ENCODE results near the gene PRH2.

Gene PRH2

DNA sequence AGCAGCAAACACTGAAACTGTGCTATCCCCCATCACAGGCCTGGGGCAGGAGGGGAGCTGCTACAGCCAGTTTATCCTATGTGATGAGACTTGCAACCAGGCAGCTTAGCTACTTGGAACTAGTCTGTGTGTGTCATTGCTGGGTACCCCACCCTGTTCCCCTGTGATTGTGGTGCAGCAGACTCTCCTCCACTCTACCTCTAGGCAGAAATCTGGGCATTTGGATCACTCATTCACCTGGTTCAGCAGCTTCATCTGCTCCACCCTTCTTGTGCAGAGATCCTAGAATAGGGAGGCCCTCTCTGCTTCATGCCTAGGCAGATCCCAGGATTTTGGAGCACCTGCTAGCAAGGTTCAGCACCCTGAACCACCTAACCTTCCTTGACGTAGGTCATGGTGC is 28.5 kb upstream of the PRH2 start:
- H3K4me3 ChIP-seq (ENCODE audit: low read depth, low read length), result no peak overlapping the region
- no peaks in the 10 kb centered on the region for H3K36me3 ChIP-seq
- no peak overlapping the region for H3K27ac ChIP-seq
- TF ChIP-seq, protein P1, sequence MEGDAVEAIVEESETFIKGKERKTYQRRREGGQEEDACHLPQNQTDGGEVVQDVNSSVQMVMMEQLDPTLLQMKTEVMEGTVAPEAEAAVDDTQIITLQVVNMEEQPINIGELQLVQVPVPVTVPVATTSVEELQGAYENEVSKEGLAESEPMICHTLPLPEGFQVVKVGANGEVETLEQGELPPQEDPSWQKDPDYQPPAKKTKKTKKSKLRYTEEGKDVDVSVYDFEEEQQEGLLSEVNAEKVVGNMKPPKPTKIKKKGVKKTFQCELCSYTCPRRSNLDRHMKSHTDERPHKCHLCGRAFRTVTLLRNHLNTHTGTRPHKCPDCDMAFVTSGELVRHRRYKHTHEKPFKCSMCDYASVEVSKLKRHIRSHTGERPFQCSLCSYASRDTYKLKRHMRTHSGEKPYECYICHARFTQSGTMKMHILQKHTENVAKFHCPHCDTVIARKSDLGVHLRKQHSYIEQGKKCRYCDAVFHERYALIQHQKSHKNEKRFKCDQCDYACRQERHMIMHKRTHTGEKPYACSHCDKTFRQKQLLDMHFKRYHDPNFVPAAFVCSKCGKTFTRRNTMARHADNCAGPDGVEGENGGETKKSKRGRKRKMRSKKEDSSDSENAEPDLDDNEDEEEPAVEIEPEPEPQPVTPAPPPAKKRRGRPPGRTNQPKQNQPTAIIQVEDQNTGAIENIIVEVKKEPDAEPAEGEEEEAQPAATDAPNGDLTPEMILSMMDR (IDR thresholded peaks at IDR 0.05; ENCODE audit: low read depth, low read length), result no peak
- peaks cover 6% of the 10 kb centered on the region for H3K9me3 ChIP-seq (ENCODE audit: severe bottlenecking)
- no peaks in the 10 kb centered on the region for H3K27me3 ChIP-seq (ENCODE audit: insufficient read depth, low read depth, severe bottlenecking)
- no peak for DNase-seq

DNA sequence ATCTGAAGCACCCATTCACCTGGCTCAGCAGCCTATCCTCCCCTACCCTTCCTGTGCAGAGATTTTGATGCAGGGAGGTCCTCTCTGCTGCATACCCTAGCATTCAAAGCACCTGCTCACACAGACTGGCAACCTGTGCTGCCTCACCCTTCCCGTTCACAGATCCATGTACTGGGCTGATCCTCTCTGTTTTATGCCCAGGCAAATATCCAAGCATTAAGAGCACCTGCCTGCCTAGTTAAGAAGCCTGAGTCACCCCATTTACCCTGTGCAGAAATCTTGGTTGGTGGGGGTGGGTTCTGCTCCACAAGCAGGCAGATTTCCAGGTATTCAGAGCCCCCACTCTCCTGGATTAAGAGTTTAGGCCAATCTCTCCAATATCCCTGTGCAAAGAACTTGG is 28.1 kb upstream of the PRH2 start:
- no peaks in the 10 kb centered on the region for H3K27me3 ChIP-seq (ENCODE audit: insufficient read depth, low read depth, severe bottlenecking)
- peaks cover 6% of the 10 kb centered on the region for H3K9me3 ChIP-seq (ENCODE audit: severe bottlenecking)
- H3K4me3 ChIP-seq (ENCODE audit: low read depth, low read length), result no peak overlapping the region
- DNase-seq, result no peak
- TF ChIP-seq, protein P1 (IDR thresholded peaks at IDR 0.05; ENCODE audit: low read depth, low read length), result no peak
- no peak overlapping the region for H3K27ac ChIP-seq
- no peaks in the 10 kb centered on the region for H3K36me3 ChIP-seq

DNA sequence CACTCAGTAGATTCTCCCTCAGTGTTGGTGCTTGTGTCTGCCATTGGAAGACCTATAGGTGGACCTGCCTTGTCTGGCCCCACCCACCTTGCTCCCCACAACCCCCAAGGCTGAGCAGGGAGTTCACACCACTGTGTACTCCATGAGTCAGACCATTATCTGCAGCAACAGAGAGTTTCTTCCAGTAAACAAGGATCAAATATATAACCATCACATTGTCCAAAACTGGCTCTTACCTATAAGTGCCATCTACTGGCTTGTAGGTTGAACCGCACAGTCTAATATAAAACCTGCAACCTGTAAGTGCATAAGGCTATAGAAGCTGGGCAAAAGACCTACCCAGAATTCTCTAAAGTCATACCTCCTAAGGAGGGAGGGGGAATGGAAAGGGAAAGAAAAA is 27.6 kb upstream of the PRH2 start:
- TF ChIP-seq, protein P1 (IDR thresholded peaks at IDR 0.05; ENCODE audit: low read depth, low read length), result no peak
- H3K36me3 ChIP-seq, result no peaks in the 10 kb centered on the region
- DNase-seq, result no peak
- no peak overlapping the region for H3K27ac ChIP-seq
- H3K27me3 ChIP-seq (ENCODE audit: insufficient read depth, low read depth, severe bottlenecking), result no peaks in the 10 kb centered on the region
- peaks cover 6% of the 10 kb centered on the region for H3K9me3 ChIP-seq (ENCODE audit: severe bottlenecking)
- no peak overlapping the region for H3K4me3 ChIP-seq (ENCODE audit: low read depth, low read length)

DNA sequence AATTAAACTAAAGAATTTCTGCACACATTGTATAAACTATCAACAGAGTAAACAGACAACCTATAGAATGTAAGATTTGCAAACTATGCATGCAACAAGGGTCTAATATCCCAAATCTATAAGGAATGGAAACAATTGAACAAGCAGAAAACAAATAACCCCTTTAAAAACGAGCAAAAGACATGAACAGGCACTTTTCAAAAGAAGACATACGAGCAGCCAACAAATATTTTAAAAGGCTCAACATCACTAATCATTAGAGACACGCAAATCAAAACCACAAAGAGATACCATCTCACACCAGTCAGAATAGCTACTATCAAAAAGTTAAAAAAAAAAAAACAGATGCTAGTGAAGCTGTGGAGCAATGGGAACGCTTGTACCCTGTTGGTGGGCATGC is 24.4 kb upstream of the PRH2 start:
- H3K27me3 ChIP-seq (ENCODE audit: insufficient read depth, low read depth, severe bottlenecking), result no peaks in the 10 kb centered on the region
- no peak overlapping the region for H3K27ac ChIP-seq
- no peak overlapping the region for H3K4me3 ChIP-seq (ENCODE audit: low read depth, low read length)
- H3K36me3 ChIP-seq, result no peaks in the 10 kb centered on the region
- TF ChIP-seq, protein P1 (IDR thresholded peaks at IDR 0.05; ENCODE audit: low read depth, low read length), result no peak
- H3K9me3 ChIP-seq (ENCODE audit: severe bottlenecking), result peaks cover 6% of the 10 kb centered on the region
- no peak for DNase-seq

DNA sequence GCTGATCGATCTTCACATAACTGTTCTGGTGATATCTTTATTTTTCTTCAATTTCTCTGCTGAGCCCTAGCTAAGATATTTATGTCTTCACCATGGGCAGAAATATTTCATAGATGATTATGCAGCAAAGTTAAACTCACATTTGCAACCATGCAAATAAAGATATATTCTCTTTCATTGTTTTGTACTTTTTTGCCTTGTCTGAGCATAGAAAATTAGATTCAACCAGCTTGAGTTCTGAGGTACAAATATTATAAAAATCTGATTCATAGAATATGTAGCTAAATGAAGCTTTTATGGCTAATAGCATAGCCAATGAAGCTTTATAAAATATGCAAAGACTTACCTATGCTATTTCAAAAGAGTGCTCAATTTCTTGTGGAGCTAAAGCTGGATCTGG is 19.6 kb upstream of the PRH2 start, which contains the start of gene TAS2R13:
Gene TAS2R13, minus strand, starts transcription at position 101 of the 400 bp plus-strand sequence. CDS start 264 bp downstream, outside the sequence.
- Histone ChIP-seq H3K27ac (no peak within 1 kb of the TSS), H3K9me3 (ENCODE audit: severe bottlenecking) (no peaks in the 10 kb centered on the region), H3K36me3 (no peaks in the 10 kb centered on the region), H3K4me3 (ENCODE audit: low read depth, low read length) (no peak within 1 kb of the TSS), H3K27me3 (ENCODE audit: insufficient read depth, low read depth, severe bottlenecking) (no peaks in the 10 kb centered on the region)
- TF ChIP-seq, protein P1 (IDR thresholded peaks at IDR 0.05; ENCODE audit: low read depth, low read length), result no peak
- no peak for DNase-seq

DNA sequence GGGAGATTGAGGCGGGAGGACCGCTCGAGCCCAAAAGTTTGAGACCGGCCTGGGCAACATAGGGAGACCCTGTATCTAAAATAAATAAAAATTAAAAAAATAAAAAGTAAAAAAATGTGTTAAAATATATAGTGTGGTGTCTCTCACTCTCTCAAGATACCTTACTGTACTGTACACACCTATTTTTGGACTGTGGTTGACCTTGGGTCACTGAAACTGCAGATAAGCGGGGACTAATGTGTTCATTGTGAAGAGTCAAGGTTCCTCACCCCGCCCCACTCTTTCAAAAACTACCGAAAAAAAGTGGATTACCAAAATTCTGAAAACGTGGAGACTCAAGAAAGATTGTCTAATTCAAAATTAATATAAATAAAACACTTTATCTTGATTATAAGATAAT is 18.7 kb upstream of the PRH2 start:
- no peaks in the 10 kb centered on the region for H3K9me3 ChIP-seq (ENCODE audit: severe bottlenecking)
- DNase-seq, result no peak
- no peaks in the 10 kb centered on the region for H3K27me3 ChIP-seq (ENCODE audit: insufficient read depth, low read depth, severe bottlenecking)
- no peak overlapping the region for H3K4me3 ChIP-seq (ENCODE audit: low read depth, low read length)
- no peak overlapping the region for H3K27ac ChIP-seq
- H3K36me3 ChIP-seq, result no peaks in the 10 kb centered on the region
- TF ChIP-seq, protein P1 (IDR thresholded peaks at IDR 0.05; ENCODE audit: low read depth, low read length), result no peak
